ENCODE data around the gene INTS7.

GRCh38 chr1:211933946-211934714, 101.2 kb downstream of the INTS7 start:
- TF ChIP-seq, protein P1, sequence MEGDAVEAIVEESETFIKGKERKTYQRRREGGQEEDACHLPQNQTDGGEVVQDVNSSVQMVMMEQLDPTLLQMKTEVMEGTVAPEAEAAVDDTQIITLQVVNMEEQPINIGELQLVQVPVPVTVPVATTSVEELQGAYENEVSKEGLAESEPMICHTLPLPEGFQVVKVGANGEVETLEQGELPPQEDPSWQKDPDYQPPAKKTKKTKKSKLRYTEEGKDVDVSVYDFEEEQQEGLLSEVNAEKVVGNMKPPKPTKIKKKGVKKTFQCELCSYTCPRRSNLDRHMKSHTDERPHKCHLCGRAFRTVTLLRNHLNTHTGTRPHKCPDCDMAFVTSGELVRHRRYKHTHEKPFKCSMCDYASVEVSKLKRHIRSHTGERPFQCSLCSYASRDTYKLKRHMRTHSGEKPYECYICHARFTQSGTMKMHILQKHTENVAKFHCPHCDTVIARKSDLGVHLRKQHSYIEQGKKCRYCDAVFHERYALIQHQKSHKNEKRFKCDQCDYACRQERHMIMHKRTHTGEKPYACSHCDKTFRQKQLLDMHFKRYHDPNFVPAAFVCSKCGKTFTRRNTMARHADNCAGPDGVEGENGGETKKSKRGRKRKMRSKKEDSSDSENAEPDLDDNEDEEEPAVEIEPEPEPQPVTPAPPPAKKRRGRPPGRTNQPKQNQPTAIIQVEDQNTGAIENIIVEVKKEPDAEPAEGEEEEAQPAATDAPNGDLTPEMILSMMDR (IDR thresholded peaks at IDR 0.05): no peak
- TF ChIP-seq POLR2A (IDR thresholded peaks at IDR 0.05): no peak
